PC-9 (cell line): Measurements from ENCODE around the gene CD68. TPM values are rescaled to one million over a fixed set of nuclear protein-coding genes. Genes with fewer than 3 reads are reported as not detected.
A peak's percentile ranks its signal among the peaks of the same experiment; 100 is the strongest.

Experiments used
- Bru-seq: library from RNA; stranded (reverse); fragments of 400-500 nt; gene quantifications from one replicate; lab custom pipeline; 2021; lab: Mats Ljungman, UMichigan
- BruChase-seq, 2 experiments: library from RNA; stranded (reverse); fragments of 400-500 nt; gene quantifications; one replicate each; lab custom pipeline; 2021; lab: Mats Ljungman, UMichigan
- BruUV-seq: library from RNA; stranded (reverse); fragments of 400-500 nt; replicated peaks from 2 replicates; lab custom pipeline; 2021; lab: Mats Ljungman, UMichigan
- CTCF ChIA-PET: fragments of 300-600 bp; sonication (Branson Sonifier 250); formaldehyde crosslinking; loops from one replicate; lab custom pipeline; 2022; ENCODE audit warnings: antibody characterized with exemption; lab: Charles Lee
- POLR2A ChIA-PET: fragments of 300-600 bp; sonication (Branson Sonifier 250); formaldehyde crosslinking; loops from one replicate; lab custom pipeline; 2022; ENCODE audit warnings: antibody characterized with exemption; ENCODE audit not compliant: unreplicated experiment; lab: Charles Lee
- DNase-seq, 2 experiments: peaks; one replicate each; pipeline versions ENCODE4 v3.0.0 to v3.0.0-alpha.2; 2015 to 2022; ENCODE audit warnings: mixed read lengths in 1 of 2
- H2AFZ ChIP-seq: fragments of 200-600 bp; sonication (generic); 2 replicates; pipeline ENCODE4 v1.8.1; 2017; ENCODE audit warnings: antibody characterized with exemption
- H3F3A ChIP-seq: fragments of 200-600 bp; sonication (generic); 2 replicates; pipeline ENCODE4 v1.8.1; 2017; ENCODE audit warnings: antibody characterized with exemption, mild to moderate bottlenecking, low read depth; ENCODE audit not compliant: insufficient read depth
- H3K27ac ChIP-seq: fragments of 200-600 bp; sonication (generic); 2 replicates; pipeline ENCODE4 v1.6.1; 2016; ENCODE audit warnings: mixed run types
- H3K27me3 ChIP-seq: fragments of 200-600 bp; sonication (generic); 2 replicates; pipeline ENCODE4 v1.6.1; 2016; ENCODE audit warnings: low read depth, mixed run types; ENCODE audit not compliant: insufficient read depth
- H3K36me3 ChIP-seq: fragments of 200-600 bp; sonication (generic); 2 replicates; pipeline ENCODE4 v1.6.1; 2016; ENCODE audit warnings: low read depth, mixed run types
- H3K4me1 ChIP-seq: fragments of 200-600 bp; sonication (generic); replicated peaks from 2 replicates; pipeline ENCODE4 v1.6.1; 2016; ENCODE audit warnings: mixed run types; ENCODE audit not compliant: insufficient read depth
- H3K4me2 ChIP-seq: fragments of 200-600 bp; sonication (generic); 2 replicates; pipeline ENCODE4 v1.6.1; 2017; ENCODE audit warnings: mixed run types
- H3K4me3 ChIP-seq: fragments of 200-600 bp; sonication (generic); 2 replicates; pipeline ENCODE4 v1.6.1; 2016; ENCODE audit warnings: mixed run types
- H3K79me2 ChIP-seq: fragments of 200-600 bp; sonication (generic); 2 replicates; pipeline ENCODE4 v1.6.1; 2017; ENCODE audit warnings: low read depth, mixed run types
- H3K9me2 ChIP-seq: fragments of 200-600 bp; sonication (generic); 2 replicates; pipeline ENCODE4 v1.8.1; 2017; ENCODE audit warnings: mild to moderate bottlenecking; ENCODE audit not compliant: insufficient read depth
- H3K9me3 ChIP-seq: fragments of 200-600 bp; sonication (generic); 2 replicates; pipeline ENCODE4 v1.8.1; 2016; ENCODE audit warnings: low read depth; ENCODE audit not compliant: insufficient read depth
- H4K20me1 ChIP-seq: fragments of 200-600 bp; sonication (generic); 2 replicates; pipeline ENCODE4 v1.8.1; 2017; ENCODE audit not compliant: insufficient read depth
- CTCF ChIP-seq: fragments of 200-600 bp; sonication (generic); conservative IDR thresholded peaks from 2 replicates; pipeline ENCODE4 v1.6.1; 2017; ENCODE audit warnings: mixed run types, antibody characterized with exemption, mild to moderate bottlenecking, moderate library complexity
- EZH2 ChIP-seq: fragments of 200-600 bp; sonication (generic); IDR thresholded peaks from 2 replicates; pipeline ENCODE4 v1.8.0; 2017; ENCODE audit warnings: antibody characterized with exemption, low read depth
- intact Hi-C: fragments of 100-400 bp; cut with micrococcal nuclease; formaldehyde crosslinking; loops from one replicate; pipeline ENCODE4 v1.10.0; 2022; ENCODE audit not compliant: unreplicated experiment
- long read RNA-seq: library from polyadenylated mRNA; stranded (forward); transcript quantifications from one replicate; pipeline ENCODE4 v2.0.0, GENCODE V29; 2022
- total RNA-seq: library from RNA; stranded (reverse); gene quantifications from 2 replicates; pipeline ENCODE4 v1.2.3, GENCODE V29; 2021

The CD68 gene
- total RNA-seq (27.0 and 37.0 TPM in 2 replicates), Bru-seq, nascent RNA (percentile 68 among the genes with signal in this experiment), BruChase-seq, experiment 1, labeled RNA remaining after a 2-hour chase (percentile 67 among the genes with signal in this experiment), BruChase-seq, experiment 2, labeled RNA remaining after a 6-hour chase (percentile 71 among the genes with signal in this experiment)
- long read RNA-seq, transcript CD68-201 (6 exons, 1,878 nt), result major isoform, 16 of 22 reads
- long read RNA-seq, partial matches to known transcripts, result 0 of 22 reads
- long read RNA-seq, other reads (novel, unspliced or antisense), result 4 of 22 reads

- no TSS peak for BruUV-seq
- Histone ChIP-seq H3K36me3 (peaks cover 31% of the 10 kb centered on the region), H3K79me2 (peaks cover 43% of the 10 kb centered on the region), H3F3A (peaks cover 57% of the 10 kb centered on the region), H4K20me1 (peaks cover 48% of the 10 kb centered on the region), H3K4me2 (peak within 1 kb of the TSS; percentile 72), H3K27me3 (no peaks in the 10 kb centered on the region), H3K9me3 (no peaks in the 10 kb centered on the region), H3K4me1 (peaks cover 60% of the 10 kb centered on the region), H3K9me2 (no peaks in the 10 kb centered on the region), H2AFZ (no peak within 1 kb of the TSS), H3K27ac (peak within 1 kb of the TSS; percentile 88), H3K4me3 (peak within 1 kb of the TSS; percentile 38; the same call in 1 of the 2 replicates)
- ChIA-PET CTCF (interaction anchor here (0.5 to 1.5 kb wide), 3 partner anchors 10 to 298 kb away, joined by 3 to 7 read pairs (median 4); partner anchors contain the start of genes SLC2A4, SOX15 and TP53), POLR2A (interaction anchor here (0.6 to 1.2 kb wide), 6 partner anchors 10 to 199 kb away, joined by 3 to 8 read pairs (median 4); partner anchors contain the start of genes CHRNB1 and TP53)
- TF ChIP-seq CTCF (no peak), EZH2 (no peak)
- intact Hi-C loops, result no loop called here
- DNase-seq, result peak; percentile 84 to 95
These were observed at the start of gene CD68 for GRCh38 chr17:7579001-7579833. TSS of gene CD68 (plus strand) at chr17:7579638. CDS start at chr17:7579678, 40 bp downstream.

- Histone ChIP-seq H3K9me3 (no peaks in the 10 kb centered on the region; the same call in 1 of the 2 replicates), H3K27ac (no peak overlapping the region), H3K27me3 (no peaks in the 10 kb centered on the region), H4K20me1 (no peaks in the 10 kb centered on the region), H3F3A (no peaks in the 10 kb centered on the region; the same call in 1 of the 2 replicates), H2AFZ (no peak overlapping the region), H3K9me2 (no peaks in the 10 kb centered on the region), H3K4me1 (no peaks in the 10 kb centered on the region), H3K36me3 (no peaks in the 10 kb centered on the region), H3K4me2 (no peak overlapping the region), H3K79me2 (no peaks in the 10 kb centered on the region), H3K4me3 (no peak overlapping the region)
- DNase-seq, result no peak
- ChIA-PET POLR2A (interaction anchor here (0.6 kb wide), 1 partner anchor 220 kb away, joined by 5 read pairs; no protein-coding TSS in a partner anchor), CTCF (no interaction called here)
- intact Hi-C loops, result no loop called here
- no TSS peak for BruUV-seq
- TF ChIP-seq CTCF, result no peak
- no peak for TF ChIP-seq EZH2
These were observed 49.2 kb upstream of the CD68 start for GRCh38 chr17:7530023-7530900.
